ENCODE results near the gene BRAP. TPM values are rescaled to one million over a fixed set of nuclear protein-coding genes. Genes with fewer than 3 reads are reported as not detected.
"Not testable (repeated sequence)": the region's sequence is repeated elsewhere in the genome, so short reads cannot be mapped to it uniquely, and the experiment has no call there.

Gene BRAP
- polyA plus RNA-seq, 1 experiment = 24.4 TPM

DNA sequence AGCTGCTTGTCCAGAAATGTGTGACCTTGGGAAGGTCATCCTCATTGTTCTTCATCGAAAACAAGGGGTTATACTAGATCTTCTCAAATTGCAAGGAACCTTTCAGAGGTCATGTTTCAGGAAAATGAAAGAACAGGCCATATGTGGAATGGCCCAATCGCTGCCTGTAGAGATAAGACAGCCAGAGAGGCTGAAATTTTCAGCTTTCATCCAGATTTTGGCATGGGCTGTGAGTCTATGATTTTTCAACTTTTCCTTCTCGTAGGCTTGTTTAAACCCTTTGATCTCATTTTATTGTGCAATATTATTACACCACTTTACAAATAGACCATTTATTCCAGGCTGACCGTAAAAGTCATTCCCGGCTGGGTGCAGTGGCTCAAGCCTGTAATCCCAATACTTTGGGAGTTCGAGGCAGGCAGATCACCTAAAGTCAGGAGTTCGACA is 69.6 kb downstream of the BRAP start:
- no peaks in the 10 kb centered on the region for H3K9me3 ChIP-seq (ENCODE audit: control insufficient read depth, insufficient read depth, low read length)
- H3K27me3 ChIP-seq (ENCODE audit: control insufficient read depth, insufficient read depth, low read length) = no peaks in the 10 kb centered on the region
- ChIA-PET CTCF (no interaction called here), POLR2A (no interaction called here)
- no peak for DNase-seq (ENCODE audit: low read depth, low spot score)
- no peak overlapping the region for H3K27ac ChIP-seq (ENCODE audit: low read depth, low read length)
- H3K4me3 ChIP-seq (ENCODE audit: low read depth, low read length) = no peak overlapping the region
- TF ChIP-seq, protein P1, sequence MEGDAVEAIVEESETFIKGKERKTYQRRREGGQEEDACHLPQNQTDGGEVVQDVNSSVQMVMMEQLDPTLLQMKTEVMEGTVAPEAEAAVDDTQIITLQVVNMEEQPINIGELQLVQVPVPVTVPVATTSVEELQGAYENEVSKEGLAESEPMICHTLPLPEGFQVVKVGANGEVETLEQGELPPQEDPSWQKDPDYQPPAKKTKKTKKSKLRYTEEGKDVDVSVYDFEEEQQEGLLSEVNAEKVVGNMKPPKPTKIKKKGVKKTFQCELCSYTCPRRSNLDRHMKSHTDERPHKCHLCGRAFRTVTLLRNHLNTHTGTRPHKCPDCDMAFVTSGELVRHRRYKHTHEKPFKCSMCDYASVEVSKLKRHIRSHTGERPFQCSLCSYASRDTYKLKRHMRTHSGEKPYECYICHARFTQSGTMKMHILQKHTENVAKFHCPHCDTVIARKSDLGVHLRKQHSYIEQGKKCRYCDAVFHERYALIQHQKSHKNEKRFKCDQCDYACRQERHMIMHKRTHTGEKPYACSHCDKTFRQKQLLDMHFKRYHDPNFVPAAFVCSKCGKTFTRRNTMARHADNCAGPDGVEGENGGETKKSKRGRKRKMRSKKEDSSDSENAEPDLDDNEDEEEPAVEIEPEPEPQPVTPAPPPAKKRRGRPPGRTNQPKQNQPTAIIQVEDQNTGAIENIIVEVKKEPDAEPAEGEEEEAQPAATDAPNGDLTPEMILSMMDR (IDR thresholded peaks at IDR 0.05; ENCODE audit: low read depth, low read length) = no peak

DNA sequence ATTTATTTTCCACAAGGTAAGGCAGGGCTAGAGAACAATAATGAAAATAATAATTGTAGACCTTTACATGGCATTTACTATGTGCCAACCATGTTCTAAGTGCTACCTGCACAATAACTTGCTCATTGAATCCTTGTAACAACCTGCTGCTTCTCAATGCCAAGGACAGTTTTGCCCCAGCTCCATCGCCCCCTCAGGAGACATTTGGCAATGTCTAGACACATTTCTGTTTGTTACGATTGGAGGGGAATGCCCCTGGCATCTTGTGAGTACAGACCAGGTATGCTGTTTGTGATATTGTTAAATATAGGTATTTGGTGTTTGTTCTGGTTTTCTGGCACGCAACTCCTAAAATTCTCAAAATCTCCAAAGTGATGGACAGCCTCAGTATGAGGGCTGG is 78.5 kb downstream of the BRAP start:
- POLR2A ChIA-PET = no interaction called here
- H3K27ac ChIP-seq (ENCODE audit: low read depth, low read length) = no peak overlapping the region
- no peaks in the 10 kb centered on the region for H3K27me3 ChIP-seq (ENCODE audit: control insufficient read depth, insufficient read depth, low read length)
- DNase-seq (ENCODE audit: low read depth, low spot score) = no peak
- H3K9me3 ChIP-seq (ENCODE audit: control insufficient read depth, insufficient read depth, low read length) = no peaks in the 10 kb centered on the region
- no peak overlapping the region for H3K4me3 ChIP-seq (ENCODE audit: low read depth, low read length)
- TF ChIP-seq, protein P1 (IDR thresholded peaks at IDR 0.05; ENCODE audit: low read depth, low read length) = no peak
- CTCF ChIA-PET = no interaction called here

DNA sequence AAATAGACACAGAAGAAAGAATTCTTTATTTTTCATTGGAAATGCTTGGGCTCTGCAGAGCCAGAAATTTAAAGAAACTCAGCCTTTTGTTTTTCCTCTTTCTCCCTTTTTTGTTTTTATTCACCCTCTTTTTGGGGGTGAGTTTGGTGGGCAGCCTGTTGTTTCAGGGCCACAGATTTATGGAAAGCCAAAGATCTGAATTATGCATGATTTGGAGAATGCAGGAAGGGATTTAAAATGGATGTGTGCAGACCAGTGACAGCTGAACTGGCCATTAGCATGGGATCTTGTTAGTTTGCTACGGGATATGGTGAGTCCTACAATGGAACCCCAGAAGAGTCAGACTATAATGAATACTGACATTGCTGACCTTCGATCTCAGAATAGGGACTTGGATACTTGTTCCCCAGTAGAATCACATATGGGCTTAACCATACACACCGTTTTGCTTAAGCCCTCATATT is 79.0 kb downstream of the BRAP start:
- POLR2A ChIA-PET = no interaction called here
- Histone ChIP-seq H3K4me3 (ENCODE audit: low read depth, low read length) (no peak overlapping the region), H3K9me3 (ENCODE audit: control insufficient read depth, insufficient read depth, low read length) (no peaks in the 10 kb centered on the region), H3K27ac (ENCODE audit: low read depth, low read length) (no peak overlapping the region), H3K27me3 (ENCODE audit: control insufficient read depth, insufficient read depth, low read length) (no peaks in the 10 kb centered on the region)
- DNase-seq (ENCODE audit: low read depth, low spot score) = no peak
- CTCF ChIA-PET = no interaction called here
- TF ChIP-seq, protein P1 (IDR thresholded peaks at IDR 0.05; ENCODE audit: low read depth, low read length) = no peak

DNA sequence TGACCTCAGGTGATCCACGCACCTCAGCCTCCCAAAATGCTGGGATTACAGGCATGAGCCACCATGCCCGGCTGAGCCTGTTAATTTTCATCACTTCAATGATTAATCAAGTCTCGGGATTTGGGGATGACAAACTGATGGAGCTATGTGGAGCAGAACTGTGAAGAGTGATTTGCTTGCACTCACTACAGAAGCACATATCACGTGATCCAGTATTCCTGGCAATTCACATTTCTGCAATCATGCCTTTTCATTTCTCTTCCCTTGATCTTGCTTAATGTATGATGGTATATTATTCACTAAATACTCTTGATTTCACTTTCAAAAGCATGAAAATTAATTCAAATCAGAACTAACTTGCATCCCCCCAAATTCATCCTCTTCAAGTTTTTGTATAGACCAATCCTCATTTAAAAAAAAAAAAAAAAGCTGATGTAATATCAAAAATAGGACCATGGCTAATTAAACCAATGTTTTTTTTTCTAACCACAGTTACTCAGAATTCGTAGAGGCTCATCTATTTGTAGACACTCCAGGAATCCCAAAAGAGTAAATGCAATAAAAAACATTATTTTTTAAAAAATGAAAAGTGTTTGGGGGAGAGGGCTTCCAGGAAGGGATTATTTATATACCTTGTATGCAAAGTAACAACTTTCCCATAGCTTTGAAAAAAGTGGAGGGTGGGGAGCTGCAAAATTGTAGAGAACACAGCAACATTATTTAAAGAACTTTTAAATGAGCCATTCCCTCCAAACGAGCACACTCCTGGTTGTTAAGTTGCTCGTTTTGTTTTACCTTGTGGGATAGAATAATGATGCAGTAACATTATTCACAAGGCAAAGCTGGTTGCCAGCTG is 79.6 kb downstream of the BRAP start:
- POLR2A ChIA-PET = no interaction called here

DNA sequence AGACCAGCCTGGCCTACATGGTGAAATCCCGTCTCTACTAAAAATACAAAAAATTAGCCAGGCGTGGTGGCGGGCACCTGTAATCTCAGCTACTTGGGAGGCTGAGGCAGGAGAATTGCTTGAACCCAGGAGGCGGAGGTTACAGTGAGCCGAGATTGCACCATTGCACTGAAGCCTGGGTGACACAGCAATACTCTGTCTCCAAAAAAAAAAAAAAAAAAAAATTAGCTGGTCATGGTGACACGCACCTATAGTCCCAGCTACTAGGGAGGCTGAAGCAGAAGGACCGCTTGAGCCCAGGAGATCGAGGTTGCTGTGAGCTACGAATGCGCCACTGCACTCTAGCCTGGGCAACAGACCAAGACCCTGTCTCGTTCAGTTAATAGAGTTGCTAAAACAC is 82.9 kb downstream of the BRAP start:
- POLR2A ChIA-PET = interaction anchor here (1.1 kb wide), 1 partner anchor 71 kb away, joined by 5 read pairs; no protein-coding TSS in a partner anchor
- H3K27ac ChIP-seq (ENCODE audit: low read depth, low read length); H3K4me3 ChIP-seq (ENCODE audit: low read depth, low read length); H3K9me3 ChIP-seq (ENCODE audit: control insufficient read depth, insufficient read depth, low read length); H3K27me3 ChIP-seq (ENCODE audit: control insufficient read depth, insufficient read depth, low read length); DNase-seq (ENCODE audit: low read depth, low spot score); CTCF ChIA-PET: not testable (repeated sequence)

More for the DNA sequence above, 79.6 kb downstream of the BRAP start:
- TF ChIP-seq, protein P1 (IDR thresholded peaks at IDR 0.05; ENCODE audit: low read depth, low read length) = no peak
- H3K27me3 ChIP-seq (ENCODE audit: control insufficient read depth, insufficient read depth, low read length) = no peaks in the 10 kb centered on the region
- CTCF ChIA-PET = no interaction called here
- no peak overlapping the region for H3K4me3 ChIP-seq (ENCODE audit: low read depth, low read length)
- no peaks in the 10 kb centered on the region for H3K9me3 ChIP-seq (ENCODE audit: control insufficient read depth, insufficient read depth, low read length)
- no peak overlapping the region for H3K27ac ChIP-seq (ENCODE audit: low read depth, low read length)
- DNase-seq (ENCODE audit: low read depth, low spot score) = no peak

All from AG04450 (cell line).